MM.1S (cell line): ENCODE results near the gene SYT1.

Experiments used
- CTCF ChIP-seq: fragments of 300-600 bp; sonication (generic); IDR thresholded peaks from 2 replicates; pipeline ENCODE4 v1.5.1; 2016; ENCODE audit warnings: antibody characterized with exemption, low read length, mixed read lengths
- EZH2 ChIP-seq: fragments of 300-600 bp; sonication (generic); optimal IDR thresholded peaks from 2 replicates; pipeline ENCODE3; 2017; ENCODE audit warnings: low read depth, mild to moderate bottlenecking, antibody characterized with exemption, low read length, mixed read lengths
- EZH2phosphoT487 ChIP-seq: fragments of 300-600 bp; sonication (generic); IDR thresholded peaks from 2 replicates; pipeline ENCODE4 v1.6.1; 2018; ENCODE audit warnings: antibody characterized with exemption, low read length

- TF ChIP-seq CTCF (no peak), EZH2phosphoT487 (no peak), EZH2 (no peak)
Observed at GRCh38 chr12:79115743-79116142, 251.2 kb downstream of the SYT1 start.
